Hematopoietic multipotent progenitor cell treated with erythropoietin and hydrocortisone succinate and interleukin-3 and kit ligand, for 4 days (in vitro differentiated cells): ENCODE results near the gene CCDC110.

Experiments
- DNase-seq: peaks from one replicate; pipeline ENCODE4 v3.0.0-alpha.2; 2015

Gene CCDC110

DNA sequence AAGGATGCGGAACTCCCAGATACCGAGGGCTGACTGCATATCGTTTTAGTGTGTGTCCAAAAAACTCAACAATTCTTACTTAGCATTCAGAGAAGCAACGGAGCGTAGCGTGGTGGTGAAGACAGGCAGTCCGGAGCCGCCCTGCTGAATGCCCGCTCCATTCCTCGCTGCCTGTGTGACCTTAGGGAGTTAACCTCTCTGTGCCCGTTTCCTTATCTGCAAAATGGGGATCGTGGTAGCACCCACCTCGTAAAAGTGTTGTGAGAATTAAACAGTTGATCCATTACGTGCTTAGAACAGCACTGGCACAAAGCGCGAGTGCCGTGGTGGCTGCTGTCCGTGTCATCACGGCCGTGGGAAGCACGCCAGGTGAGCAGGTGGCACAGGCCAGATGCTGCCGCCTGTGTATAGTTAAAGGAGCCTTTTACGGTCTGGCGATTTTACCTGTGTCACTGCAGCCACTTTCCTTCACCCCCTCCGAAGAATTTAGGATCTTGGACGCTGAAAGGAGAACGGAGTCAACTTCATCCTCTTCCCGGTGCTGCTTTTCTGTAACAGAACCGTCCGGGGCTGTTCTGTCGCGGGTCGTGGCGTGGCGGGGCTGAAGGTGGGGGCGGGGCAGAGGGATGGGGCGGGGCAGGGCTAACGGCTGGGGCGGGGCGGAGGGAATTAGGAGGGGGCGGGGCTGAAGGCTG is 885 bp downstream of the CCDC110 start:
- DNase-seq, result peak; percentile 36

DNA sequence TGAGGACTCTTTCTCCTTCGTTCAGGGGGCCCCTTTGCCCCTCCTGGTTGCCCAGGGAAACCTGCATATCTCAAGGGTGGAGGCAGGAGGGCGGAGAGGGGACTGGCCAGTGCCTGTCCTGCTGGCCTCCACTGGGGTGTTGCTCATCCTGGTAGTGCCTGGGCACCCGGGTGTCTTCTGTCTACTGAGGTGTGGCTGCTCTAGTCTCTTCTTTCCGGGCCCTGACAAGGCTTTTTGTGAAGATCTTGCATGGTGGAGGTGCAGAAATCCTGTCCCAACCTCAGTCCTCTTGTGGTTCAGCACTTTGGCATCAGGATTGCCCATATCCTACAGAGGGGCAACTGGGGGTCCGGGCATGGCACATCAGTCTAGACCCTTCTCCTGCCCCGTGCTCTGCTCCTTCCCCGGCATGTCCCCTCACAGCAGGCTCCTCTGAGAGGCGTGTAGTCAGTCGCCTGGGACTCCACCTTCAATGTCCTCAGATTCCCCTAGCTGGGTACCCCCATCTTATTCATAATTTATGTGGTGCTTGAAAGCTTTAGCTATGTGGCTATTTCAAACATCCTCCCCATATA is 1.9 kb downstream of the CCDC110 start:
- DNase-seq, result no peak

DNA sequence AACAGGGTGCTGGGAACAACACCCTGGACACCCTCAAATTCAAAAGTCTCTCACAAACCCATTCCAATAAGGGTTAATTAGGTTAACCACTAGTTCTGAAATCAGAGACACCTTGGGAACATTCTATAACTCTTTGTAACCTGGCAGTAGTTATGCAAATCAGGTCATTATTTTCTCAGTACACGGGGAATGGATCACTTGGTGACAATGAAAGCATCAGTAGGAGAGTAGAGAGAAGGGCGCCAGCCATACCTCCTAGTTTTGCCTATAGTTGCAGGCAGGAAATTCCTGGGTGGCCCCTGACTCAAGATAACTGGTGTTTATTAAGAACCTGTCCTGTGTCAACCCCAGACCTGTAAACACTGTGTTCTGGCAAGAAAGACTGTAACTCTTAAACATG is 2.5 kb downstream of the CCDC110 start:
- no peak for DNase-seq

DNA sequence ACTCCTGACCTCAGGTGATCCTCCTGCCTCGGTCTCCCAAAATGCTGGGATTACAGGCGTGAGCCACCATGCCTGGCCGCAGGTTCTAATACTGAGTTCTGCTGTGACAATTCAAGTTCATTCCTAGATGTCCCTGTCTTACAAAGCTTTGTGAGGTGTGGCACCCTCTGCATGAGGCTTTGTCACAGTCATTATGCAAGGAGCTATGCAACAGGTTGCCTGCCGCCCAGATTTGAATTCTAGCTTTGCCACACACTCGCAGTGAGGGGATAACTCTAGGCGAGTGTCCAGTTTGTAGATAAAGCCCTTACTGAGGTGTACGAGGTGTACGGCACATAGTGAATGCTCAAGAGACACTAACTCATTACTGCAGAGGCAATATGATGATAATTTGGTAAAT is 3.5 kb downstream of the CCDC110 start:
- no peak for DNase-seq

DNA sequence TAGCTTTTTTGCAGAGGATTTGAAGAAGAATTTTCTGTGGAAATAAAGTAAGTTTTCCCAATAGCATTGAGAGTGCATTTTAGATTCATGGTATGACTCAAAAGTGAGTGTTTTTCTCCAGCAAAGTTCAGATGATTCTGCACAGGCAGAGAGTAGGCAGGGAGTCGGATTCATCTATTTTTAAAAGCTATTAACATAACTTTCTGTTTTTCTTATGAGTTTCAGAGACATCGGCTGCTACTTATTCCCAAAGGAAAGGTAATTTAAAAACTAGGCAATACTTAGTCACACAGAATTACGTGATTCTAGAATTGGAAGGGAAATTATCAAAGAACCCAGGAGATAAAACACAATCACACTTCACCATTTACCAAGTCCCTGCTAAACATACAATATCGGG is 4.4 kb downstream of the CCDC110 start:
- DNase-seq, result no peak

DNA sequence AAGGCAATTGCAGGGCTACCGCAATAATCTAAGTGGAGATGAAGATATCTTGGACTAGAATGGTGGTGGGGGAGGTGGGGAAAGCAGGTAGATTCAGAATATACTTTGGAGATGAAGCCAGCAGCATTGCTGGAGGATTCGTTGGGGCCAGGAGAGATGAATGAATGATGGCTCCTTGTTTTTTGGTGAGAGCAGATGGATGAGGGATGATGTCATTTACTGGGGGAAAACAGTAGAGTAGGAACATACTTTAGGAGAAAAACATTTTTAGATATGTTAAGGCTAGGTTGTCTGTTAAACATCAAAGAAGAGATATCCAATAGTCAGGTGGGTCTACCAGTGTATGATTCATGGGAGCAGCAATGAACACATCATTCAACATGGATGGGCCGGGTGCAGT is 5.8 kb downstream of the CCDC110 start:
- no peak for DNase-seq

DNA sequence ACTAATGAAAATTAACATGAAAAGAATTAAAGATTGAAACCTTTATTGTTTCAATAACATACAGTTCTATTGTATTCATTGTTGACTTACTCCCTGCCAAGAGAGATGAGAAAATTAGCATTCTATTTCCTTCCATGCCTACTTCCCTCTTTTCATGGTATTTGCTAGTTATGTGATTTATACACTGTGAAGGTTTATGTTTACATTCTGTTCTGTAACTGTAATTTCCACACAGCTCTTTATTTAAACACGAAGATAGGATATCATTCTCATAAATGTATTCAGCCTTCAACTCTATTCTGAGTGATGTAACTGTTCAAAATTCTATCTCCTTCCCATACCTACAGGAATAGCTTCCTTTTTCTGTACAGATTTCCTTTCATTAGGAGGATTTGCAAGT is 6.6 kb downstream of the CCDC110 start:
- DNase-seq, result no peak

DNA sequence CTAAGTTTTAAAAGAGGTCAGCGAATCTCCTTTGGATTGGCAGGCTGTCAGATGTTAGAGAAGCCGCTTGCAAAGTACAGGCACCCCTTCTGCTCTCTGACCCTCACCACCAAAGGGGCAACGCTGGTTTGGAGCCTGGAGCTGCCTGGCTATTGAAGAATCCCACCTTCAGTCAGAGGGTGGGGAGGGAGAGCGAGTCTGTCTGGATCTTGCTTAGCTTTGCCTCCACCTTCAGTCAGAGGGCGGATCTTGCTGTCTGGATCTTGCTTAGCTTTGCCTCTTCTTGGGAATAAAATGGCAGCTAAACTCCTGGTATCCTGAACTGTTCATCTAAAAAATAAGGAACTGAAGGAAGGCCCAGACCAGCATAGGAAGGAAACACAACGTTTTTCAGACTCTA is 7.3 kb downstream of the CCDC110 start:
- DNase-seq, result no peak

DNA sequence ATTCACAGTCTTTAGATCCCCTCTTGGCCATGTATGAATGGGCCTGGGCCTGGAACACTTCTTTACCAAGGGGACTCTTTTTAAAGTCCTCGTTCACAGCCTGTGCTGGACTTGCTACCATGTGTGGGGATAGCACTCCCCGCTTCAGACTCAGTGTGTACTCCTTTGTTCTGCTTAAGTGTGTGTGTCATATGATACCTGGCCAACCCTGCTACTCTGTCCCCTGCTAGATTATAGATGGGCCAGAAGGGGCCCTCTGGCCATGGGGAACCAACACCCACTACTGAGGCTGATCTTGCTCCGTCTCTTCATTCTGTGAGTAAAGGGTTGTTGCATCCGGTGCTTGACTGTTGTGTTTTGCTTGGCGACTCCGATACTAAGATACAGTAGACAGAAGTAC is 8.0 kb downstream of the CCDC110 start:
- no peak for DNase-seq

DNA sequence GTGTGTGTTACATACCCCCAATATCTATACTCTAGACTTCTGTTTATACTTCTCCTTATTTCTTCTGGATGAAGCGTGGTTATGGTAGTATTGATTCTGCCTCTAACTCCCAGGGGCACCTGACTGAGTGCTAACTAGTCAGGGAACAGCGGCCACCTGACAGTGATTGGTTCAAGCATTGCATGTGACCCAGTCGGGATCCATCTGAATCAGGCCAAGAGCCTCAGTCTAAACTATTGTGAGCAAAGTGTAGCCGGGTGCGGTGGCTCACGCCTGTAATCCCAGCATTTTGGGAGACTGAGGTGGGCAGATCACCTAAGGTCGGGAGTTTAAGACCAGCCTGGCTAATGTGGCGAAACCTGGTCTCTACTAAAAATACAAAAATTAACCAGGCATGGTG is 10.0 kb downstream of the CCDC110 start:
- no peak for DNase-seq

DNA sequence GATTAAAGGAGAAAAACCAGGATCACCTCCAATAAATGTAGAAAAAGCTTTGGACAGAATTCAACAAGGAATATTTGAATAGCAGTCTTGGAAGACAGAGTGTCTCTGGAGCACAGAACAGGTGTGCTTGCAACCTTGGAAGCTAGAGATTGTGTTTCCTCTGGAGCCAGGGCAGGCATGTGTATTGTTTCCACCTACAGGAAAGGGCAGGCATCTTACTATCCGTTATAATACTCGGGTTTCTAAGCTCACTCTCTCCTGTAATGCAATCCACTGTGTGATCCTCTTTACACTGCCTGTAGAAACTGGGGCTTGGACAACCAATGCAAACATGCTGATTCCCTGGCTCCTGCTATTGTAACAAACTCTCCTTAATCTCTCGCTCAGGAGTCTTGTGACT is 14.4 kb downstream of the CCDC110 start:
- no peak for DNase-seq

DNA sequence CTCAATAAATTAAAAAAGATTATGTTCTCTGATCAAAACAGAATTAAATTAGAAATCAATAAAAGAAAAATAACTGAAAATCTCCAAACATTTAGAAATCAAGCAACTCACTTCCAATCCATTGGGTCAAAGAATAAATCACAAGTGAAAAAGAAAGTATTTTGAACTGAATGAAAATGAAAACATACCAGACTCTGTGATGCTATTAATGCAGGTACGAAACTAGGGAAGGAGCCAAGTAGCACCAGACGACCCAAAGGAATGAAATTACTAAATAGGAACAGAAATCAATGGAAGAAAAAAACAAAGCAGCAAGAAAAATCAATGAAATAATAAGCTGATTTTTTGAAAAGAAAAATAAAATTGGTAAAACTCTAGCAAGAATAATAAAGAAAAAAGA is 15.4 kb downstream of the CCDC110 start:
- no peak for DNase-seq

DNA sequence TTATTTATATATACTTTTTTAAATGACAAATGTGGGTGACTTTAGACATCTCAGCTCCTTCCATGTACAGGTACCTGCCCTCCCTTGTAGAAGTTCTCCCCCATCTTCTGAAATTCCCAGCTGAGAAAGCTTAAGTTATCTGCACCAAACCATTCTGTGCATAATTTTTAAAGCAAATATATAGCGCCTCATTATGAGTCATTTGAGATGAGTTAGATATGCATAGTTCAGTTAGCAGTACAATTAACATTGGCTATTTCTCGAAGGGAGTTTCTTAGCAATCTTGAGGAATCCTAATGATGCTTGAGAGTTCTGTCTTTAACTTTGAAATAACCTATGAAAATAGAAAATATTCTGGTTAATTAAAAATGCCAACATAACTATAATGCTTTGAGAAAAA is 26.3 kb downstream of the CCDC110 start:
- DNase-seq, result no peak

DNA sequence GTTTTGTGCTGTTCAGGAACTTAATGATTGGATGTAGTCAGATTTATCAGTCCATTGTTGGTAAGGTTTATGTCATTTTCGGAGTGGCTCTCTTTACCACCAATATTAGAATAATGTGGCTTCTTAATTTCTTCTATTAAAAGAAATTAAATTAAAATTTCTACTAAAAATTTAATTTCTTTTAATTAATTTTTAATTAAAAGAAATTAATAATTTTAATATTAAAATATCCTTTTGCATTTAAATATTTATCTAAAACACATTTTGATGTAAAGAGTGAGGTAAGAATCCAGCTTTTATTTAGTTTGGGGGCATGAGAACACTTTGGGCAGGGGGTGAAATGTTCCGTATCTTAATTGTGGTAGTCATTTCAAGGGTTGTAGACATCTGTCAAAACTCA is 30.1 kb downstream of the CCDC110 start:
- DNase-seq, result no peak

DNA sequence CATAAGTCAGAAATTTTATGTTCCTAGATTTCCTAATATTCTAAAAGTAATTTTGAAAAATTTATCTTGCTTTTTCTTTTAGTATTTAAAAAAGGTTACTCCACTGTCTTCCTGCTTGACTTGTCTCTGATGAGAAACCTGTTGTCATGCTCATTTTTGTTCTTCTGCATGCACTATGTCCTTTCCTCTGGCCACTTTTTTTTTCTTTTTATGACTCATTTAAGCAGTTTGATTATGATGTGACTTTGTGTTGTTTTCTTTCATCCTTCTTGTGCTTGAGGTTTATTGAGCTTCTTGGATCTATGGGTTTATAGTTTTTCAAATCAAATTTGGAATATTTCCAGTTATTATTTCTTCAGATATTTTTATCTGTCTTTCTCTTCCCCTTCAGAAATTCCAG is 33.7 kb downstream of the CCDC110 start:
- no peak for DNase-seq

DNA sequence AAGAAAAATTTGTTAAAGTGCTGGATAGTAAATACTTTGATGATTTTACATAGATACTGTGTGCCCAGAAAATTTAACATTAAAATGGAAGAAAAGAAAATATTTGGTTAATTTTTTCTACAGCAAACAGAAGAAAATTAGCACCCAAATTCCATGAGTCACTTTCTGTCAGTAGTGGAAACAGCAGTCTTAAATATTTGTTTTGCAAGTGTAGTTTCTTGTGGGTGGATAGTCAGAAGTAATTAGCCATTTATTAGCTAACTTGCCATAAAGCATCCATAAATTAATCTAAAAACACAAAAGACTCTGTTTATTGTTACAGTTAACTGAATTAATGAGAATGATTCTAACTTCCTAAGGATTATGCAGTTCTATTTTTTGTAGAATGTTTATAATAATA is 36.1 kb downstream of the CCDC110 start:
- DNase-seq, result no peak

DNA sequence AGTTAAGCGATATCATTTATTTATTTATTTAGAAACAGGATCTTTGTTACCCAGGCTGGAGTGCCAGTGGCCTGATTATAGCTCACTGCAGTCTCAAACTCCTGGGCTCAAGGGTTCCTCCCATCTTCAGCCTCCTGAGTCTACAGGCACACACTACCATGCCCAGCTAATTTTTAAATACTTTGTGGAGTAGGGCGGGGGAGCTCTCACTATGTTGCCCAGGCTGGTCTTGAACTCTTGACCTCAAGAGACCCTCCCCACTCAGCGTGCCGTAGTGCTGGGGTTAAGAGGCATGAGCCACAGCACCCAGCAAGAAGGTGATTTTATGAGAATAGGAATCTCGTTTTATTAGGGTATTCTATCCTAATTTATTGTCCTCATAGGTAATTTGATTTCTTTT is 41.9 kb downstream of the CCDC110 start:
- no peak for DNase-seq

DNA sequence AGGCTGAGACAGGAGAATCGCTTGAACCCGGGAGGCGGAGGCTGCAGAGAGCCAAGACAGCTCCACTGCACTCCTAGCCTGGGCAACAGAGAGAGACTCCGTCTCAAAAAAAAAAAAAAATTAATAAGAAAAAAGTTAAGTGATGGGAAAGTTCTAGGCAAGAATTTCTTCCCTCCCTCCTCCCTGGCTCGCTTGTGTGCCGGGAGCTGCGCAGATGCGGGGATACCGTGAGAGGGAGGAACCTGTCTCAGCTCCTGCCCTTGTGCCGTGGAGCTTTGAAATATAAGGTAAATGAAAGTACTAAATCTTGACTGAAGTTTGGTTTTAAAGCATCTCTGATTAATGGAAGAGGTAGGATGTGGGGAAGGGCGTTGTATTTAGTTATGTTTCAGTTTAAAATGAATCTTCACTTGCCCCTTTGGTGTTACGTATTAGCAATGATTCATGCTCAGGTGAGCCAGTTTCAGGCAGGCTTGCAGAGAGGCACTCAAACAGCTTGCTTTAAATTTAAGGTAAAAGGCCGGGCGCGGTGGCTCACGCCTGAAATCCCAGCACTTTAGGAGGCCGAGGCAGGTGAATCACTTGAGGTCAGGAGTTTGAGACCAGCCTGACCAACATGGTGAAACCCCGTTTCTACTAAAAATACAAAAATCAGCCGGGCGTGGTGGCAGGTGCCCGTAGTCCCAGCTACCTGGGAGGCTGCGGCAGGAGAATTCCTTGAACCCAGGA is 44.4 kb downstream of the CCDC110 start:
- no peak for DNase-seq

DNA sequence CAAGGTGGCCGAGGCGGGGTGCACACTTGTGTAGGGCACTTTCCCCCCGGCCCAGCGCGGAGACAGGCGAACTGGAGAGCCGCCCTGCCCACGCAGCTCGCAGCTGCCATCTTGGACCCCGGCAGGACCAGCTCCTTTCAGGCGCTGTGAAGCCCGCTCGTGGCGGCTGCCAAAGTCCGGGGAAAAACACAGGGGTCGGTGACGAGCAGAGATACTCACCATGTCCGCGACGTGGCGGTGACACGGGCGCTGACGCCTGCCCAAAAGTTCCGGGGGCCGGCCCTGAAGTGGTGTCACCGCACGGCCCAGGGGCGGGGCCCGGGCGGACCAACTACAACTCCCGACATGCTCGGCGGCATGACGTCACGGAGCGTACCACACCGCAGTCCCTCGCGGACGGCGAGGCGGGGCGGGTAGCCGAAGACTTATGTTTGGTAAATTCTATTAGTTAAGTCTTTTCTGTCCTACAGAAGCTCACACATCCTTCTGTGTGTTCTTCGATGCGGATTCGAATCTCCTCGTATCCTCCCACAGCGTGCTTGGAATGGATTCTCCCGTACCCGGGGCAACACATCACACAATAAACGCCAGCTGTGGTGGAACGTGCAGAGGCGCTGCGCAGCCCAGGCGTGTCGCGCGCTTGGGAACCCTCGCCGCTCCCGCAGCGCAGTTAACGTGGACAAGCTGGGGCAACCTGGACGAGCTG is 45.7 kb downstream of the CCDC110 start, which contains the start of gene UFSP2:
Gene UFSP2, minus strand, starts transcription at position 318 of the 706 bp plus-strand sequence. Its CDS starts 96 bp downstream, at position 222.
- DNase-seq, result peak; percentile 94

DNA sequence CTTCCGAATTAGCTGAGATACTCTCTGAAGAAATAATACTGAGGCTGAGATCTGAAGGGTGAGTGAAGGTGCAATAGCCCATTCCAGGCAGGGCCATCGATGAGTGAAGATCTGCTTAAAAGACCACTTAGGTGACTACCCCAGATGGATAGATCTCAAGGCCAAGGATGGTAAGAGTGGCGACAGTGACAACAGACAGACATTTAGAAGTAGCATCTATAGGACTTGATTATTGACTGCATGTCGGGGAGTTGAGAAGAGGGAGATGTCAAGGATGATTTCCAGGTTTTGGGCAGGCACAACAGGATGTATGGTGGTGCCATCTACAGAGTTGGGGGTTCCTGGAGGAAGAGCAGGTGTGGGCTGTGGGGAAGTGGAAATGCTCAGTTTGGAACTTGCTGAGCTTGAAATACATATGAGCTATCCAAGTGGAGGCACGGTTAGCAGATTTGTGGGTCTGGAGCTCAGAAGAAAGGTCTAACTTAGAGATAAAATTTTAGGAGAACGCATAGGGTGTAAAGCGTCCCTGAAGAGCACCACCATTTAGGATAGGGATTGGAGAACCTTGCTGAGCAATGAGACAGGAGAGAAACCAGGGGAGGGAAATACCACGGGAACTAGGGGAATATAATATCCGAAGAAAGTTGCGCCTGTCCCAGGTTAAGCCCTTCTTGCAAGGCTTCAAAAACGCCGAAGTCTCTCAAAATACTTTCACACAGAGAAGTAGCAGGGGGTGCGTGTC is 46.5 kb downstream of the CCDC110 start:
- no peak for DNase-seq

DNA sequence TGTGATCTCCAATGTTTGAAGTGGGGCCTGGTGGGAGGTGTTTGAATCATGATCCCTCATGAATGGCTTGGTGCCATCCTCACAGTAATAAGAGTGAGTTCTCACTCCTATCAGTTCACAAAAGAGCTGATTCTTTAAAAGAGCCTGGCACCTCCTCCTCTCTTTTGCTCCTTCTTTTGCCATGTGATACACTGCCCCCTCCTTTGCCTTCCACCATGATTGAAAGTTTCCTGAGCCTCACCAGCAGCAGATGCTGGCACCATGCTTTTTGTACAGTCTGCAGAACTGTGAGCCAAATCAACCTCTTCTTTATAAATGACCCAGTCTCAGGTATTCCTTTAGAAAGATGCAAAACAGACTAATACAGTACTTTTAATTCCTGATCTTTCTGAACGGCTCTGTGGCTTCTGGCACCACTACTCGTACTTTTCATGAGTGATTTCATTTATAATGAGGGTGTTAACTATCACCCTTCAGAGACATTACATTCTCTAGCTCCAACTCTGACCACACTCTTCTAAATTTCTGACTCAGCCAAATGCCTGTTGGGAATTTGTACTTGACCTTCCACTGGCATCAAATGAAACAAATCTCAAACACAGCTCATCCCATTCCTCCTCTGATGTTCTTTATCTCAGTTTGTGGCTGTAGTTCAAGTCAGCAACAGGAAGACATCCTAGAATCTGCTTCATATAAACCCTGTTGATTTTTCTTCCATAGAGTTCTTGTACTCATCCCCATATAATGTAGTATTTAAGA is 50.0 kb downstream of the CCDC110 start:
- DNase-seq, result no peak

DNA sequence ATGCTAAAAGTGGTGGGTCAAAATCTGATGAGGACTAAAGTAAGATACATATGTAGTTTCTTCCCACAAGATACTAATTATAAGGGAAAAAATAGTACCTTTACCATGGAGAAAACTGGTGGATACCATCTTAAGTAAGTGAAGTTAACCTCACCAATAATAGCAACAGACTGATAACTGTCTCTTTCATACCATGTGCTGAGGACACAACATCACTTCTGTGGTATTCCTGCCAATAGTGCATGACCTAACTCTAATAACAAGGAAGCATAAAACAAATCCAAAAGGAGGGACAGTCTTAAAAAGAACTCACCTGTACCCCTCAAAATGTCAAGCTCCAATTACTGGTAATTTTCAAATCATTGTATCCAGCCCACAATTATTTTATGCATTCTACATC is 54.6 kb downstream of the CCDC110 start:
- DNase-seq, result no peak
